Measurements from ENCODE around the gene TRAP1.

The TRAP1 gene

DNA sequence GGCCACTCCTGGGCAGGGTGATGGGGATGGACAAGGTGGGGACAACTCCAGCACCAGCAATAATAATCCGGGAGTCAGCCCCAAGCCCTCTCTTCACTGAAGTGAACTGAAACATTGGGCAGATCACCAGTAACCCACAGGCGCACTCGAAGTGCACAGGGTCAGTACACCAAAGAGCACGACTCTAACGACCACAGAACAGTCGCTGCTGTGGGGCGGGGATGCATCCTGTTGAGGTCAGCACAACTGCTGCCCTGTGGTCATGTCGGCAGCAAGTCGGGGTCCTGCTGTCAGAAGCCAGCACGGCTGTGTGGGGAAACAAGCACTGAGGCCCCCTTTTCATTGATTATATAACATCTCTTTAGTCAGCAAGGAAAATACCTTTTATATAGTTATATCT, 48.2 kb downstream of the TRAP1 start:
- POLR2A ChIA-PET: interaction anchor here (1.1 kb wide), 1 partner anchor 57 kb away, joined by 3 read pairs; the partner anchor contains the start of gene SLX4
- DNase-seq (ENCODE audit: extremely low spot score): no peak
- TF ChIP-seq NFRKB (IDR thresholded peaks at IDR 0.05) (no peak), HDGF (IDR thresholded peaks at IDR 0.05; ENCODE audit: borderline replicate concordance) (no peak), SUZ12 (IDR thresholded peaks at IDR 0.05) (no peak), FOXK2 (IDR thresholded peaks at IDR 0.05) (no peak), SP1 (IDR thresholded peaks at IDR 0.05) (no peak), FOXA1 (IDR thresholded peaks at IDR 0.05) (no peak), L3MBTL2 (conservative IDR thresholded peaks at IDR 0.05) (no peak), BHLHE40 (IDR thresholded peaks at IDR 0.05; ENCODE audit: borderline replicate concordance) (no peak), ZNF384 (IDR thresholded peaks at IDR 0.05) (no peak)
- CTCF ChIA-PET: no interaction called here

DNA sequence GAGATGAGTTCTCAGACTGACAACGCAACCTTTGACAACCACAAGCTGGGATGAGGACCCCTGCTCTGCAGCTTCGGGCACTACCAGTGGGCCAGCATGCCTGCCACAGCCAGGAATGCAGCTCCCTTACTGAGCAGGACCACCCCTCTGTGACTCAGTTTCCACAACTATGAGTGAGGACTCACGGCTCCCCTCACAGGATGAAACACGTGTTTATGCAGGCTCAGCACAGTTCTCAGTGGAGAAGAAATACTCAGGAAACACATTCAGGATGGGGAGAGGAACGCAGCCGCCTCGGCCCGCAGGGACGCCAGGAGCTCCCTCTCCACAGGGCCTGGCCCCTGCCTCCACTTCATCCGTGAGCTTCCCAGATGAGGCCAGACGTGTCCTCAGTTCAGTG, 48.7 kb downstream of the TRAP1 start:
- CTCF ChIA-PET: interaction anchor here (0.8 kb wide), 1 partner anchor 13 kb away, joined by 3 read pairs; no protein-coding TSS in a partner anchor
- POLR2A ChIA-PET: interaction anchor here (1.1 kb wide), 1 partner anchor 57 kb away, joined by 3 read pairs; the partner anchor contains the start of gene SLX4
- DNase-seq (ENCODE audit: extremely low spot score): no peak
- TF ChIP-seq SP1 (IDR thresholded peaks at IDR 0.05) (no peak), BHLHE40 (IDR thresholded peaks at IDR 0.05; ENCODE audit: borderline replicate concordance) (no peak), HDGF (IDR thresholded peaks at IDR 0.05; ENCODE audit: borderline replicate concordance) (no peak), ELF4 (IDR thresholded peaks at IDR 0.05) (no peak), ZNF384 (IDR thresholded peaks at IDR 0.05) (no peak), FOXM1 (IDR thresholded peaks at IDR 0.05; ENCODE audit: borderline replicate concordance) (no peak), FOXK2 (IDR thresholded peaks at IDR 0.05) (no peak), TARDBP (IDR thresholded peaks at IDR 0.05) (no peak), SUZ12 (IDR thresholded peaks at IDR 0.05) (no peak), L3MBTL2 (conservative IDR thresholded peaks at IDR 0.05) (no peak), ARNT (IDR thresholded peaks at IDR 0.05) (no peak), LEF1 (IDR thresholded peaks at IDR 0.05; ENCODE audit: borderline replicate concordance) (no peak), CTBP1 (IDR thresholded peaks at IDR 0.05; ENCODE audit: borderline replicate concordance) (no peak), NFRKB (IDR thresholded peaks at IDR 0.05) (no peak), FOXA1 (IDR thresholded peaks at IDR 0.05) (no peak)
- TF ChIP-seq, protein P1, sequence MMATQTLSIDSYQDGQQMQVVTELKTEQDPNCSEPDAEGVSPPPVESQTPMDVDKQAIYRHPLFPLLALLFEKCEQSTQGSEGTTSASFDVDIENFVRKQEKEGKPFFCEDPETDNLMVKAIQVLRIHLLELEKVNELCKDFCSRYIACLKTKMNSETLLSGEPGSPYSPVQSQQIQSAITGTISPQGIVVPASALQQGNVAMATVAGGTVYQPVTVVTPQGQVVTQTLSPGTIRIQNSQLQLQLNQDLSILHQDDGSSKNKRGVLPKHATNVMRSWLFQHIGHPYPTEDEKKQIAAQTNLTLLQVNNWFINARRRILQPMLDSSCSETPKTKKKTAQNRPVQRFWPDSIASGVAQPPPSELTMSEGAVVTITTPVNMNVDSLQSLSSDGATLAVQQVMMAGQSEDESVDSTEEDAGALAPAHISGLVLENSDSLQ (IDR thresholded peaks at IDR 0.05): no peak

DNA sequence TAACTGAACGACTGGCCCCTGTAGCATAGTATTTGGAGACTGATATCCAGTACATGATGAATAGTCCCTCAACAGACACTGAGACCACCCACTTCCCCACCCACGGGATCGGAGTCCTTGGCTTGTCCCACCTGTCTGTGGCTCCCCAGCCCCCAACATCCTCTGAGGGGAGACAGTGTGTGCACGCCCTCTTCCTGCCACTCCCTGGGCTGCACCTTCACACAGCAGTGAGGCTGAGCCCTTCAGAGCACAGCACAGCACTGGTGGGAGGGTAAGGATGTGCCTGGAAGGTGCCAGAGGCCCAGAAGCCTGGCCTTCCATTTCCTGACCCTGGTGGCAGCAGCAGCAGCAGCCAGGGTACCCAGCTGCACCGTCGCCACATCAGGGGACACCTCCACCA, 51.8 kb downstream of the TRAP1 start:
- no peak for TF ChIP-seq CTBP1 (IDR thresholded peaks at IDR 0.05; ENCODE audit: borderline replicate concordance)
- TF ChIP-seq ZNF384 (IDR thresholded peaks at IDR 0.05): no peak
- DNase-seq (ENCODE audit: extremely low spot score): no peak
- CTCF ChIA-PET: no interaction called here

DNA sequence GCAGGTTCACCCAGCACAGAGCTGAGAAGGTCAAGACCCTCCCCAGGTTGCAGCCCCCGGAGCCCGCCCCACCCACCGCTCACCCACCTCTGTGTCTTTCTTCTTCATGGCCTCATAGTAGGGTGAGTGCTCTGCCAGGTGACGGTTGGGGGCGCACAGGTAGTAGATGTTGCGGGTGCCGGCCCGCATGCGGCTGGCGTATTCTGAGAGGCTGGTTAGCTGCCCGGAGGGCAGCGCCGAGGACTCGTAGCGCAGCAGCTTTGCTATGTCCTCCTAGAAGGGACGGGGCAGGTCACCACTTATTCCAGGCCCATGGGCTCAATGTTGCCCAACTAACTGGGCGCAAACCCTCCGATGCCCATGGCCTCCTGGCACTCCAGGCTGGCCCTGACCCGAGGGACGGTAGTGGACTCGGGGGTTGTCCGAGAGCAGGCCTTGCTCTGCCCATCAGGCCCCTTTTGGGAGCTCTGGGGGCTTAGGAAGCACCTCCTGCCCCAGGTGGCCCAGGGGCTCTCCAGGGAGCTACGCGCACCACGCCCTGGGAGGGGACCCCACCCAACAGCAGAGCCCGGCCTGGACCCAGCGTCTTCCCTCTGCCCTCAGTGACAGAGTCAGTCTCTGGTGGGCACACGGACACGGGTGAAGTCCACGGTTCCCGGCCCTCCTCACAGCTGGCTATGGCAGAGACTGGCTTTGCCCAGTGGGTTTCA, 53.0 kb downstream of the TRAP1 start:
- ChIA-PET POLR2A (no interaction called here), CTCF (no interaction called here)
- no peak for DNase-seq (ENCODE audit: extremely low spot score)
- TF ChIP-seq FOXK2 (IDR thresholded peaks at IDR 0.05): no peak
- TF ChIP-seq HDGF (IDR thresholded peaks at IDR 0.05; ENCODE audit: borderline replicate concordance): no peak
- TF ChIP-seq SP1 (IDR thresholded peaks at IDR 0.05): no peak
- TF ChIP-seq BHLHE40 (IDR thresholded peaks at IDR 0.05; ENCODE audit: borderline replicate concordance): no peak

More for the DNA sequence above, 51.8 kb downstream of the TRAP1 start:
- POLR2A ChIA-PET: no interaction called here

DNA sequence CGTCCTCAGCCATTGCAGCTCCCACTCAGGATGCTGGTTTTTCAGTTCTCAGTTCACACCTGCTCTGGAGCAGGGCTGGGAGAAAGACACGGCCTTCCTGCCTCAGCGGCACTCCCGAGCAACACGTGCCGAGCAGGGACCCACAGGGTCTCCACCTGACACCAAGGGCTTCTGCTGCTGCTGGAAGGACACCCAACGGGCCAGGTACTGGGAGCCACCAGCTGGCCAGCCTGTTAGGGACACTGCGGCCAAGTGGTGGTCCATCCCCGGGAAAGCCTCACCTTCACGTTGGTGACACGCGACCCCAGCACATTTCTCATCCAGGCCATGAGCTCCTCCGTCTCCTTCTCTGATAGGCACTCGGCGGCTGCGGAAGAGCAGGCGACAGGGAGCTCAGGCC, 54.7 kb downstream of the TRAP1 start:
- CTCF ChIA-PET: no interaction called here
- POLR2A ChIA-PET: no interaction called here
- DNase-seq (ENCODE audit: extremely low spot score): no peak
- no peak for TF ChIP-seq FOXK2 (IDR thresholded peaks at IDR 0.05)
- no peak for TF ChIP-seq ARNT (IDR thresholded peaks at IDR 0.05)
- no peak for TF ChIP-seq CTBP1 (IDR thresholded peaks at IDR 0.05; ENCODE audit: borderline replicate concordance)
- TF ChIP-seq, protein P1 (IDR thresholded peaks at IDR 0.05): no peak
- no peak for TF ChIP-seq BHLHE40 (IDR thresholded peaks at IDR 0.05; ENCODE audit: borderline replicate concordance)
- no peak for TF ChIP-seq LEF1 (IDR thresholded peaks at IDR 0.05; ENCODE audit: borderline replicate concordance)
- TF ChIP-seq NFRKB (IDR thresholded peaks at IDR 0.05): no peak
- TF ChIP-seq ELF4 (IDR thresholded peaks at IDR 0.05): no peak
- TF ChIP-seq FOXA1 (IDR thresholded peaks at IDR 0.05): no peak
- no peak for TF ChIP-seq ZNF384 (IDR thresholded peaks at IDR 0.05)
- no peak for TF ChIP-seq HDGF (IDR thresholded peaks at IDR 0.05; ENCODE audit: borderline replicate concordance)
- TF ChIP-seq SP1 (IDR thresholded peaks at IDR 0.05): no peak
- no peak for TF ChIP-seq FOXM1 (IDR thresholded peaks at IDR 0.05; ENCODE audit: borderline replicate concordance)
- no peak for TF ChIP-seq TARDBP (IDR thresholded peaks at IDR 0.05)

DNA sequence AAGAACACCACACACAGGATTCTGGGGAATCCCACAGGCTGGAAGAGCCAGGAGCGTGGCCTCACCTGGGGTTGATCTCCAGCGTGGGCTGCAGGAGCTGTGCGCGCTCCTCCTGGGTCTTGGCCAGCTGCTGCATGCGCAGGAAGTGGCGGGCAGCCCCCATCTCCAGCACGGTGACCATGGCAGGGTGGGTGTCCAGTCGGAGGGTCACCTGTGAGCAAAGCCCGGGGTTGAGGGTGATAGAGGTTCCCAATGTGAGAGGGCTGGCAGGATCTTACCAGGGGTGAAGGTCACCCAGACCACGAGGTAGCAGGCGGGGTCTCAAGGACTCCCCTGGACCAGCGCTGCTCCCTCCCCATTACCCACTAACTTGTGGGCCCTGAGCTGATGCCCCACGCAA, 55.4 kb downstream of the TRAP1 start:
- no peak for DNase-seq (ENCODE audit: extremely low spot score)
- TF ChIP-seq FOXK2 (IDR thresholded peaks at IDR 0.05): no peak
- TF ChIP-seq ARNT (IDR thresholded peaks at IDR 0.05): no peak
- TF ChIP-seq SP1 (IDR thresholded peaks at IDR 0.05): no peak
- TF ChIP-seq BHLHE40 (IDR thresholded peaks at IDR 0.05; ENCODE audit: borderline replicate concordance): no peak
- TF ChIP-seq HDGF (IDR thresholded peaks at IDR 0.05; ENCODE audit: borderline replicate concordance): no peak
- POLR2A ChIA-PET: no interaction called here
- CTCF ChIA-PET: interaction anchor here (0.6 kb wide), 1 partner anchor 15 kb away, joined by 3 read pairs; no protein-coding TSS in a partner anchor

DNA sequence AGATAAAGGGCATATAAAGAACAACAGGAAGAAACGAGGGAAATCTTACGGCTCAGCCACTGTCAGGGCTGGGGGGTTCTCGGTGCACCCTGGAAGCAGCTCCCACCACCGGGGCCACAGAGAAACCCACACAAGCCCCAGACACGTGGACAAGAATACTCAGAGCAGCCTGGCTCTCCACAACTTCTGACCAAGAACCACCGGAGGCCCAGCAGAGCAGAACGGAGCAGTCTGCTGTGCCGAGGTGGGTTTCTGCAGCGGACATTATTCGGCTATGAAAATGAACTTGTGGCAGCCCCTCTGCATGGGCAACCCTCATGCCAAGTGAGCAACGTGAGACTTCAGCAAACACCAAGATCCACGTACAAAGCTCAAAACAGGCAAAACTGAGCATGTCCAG, 56.0 kb downstream of the TRAP1 start:
- TF ChIP-seq SUZ12 (IDR thresholded peaks at IDR 0.05) (no peak), BHLHE40 (IDR thresholded peaks at IDR 0.05; ENCODE audit: borderline replicate concordance) (no peak), ARNT (IDR thresholded peaks at IDR 0.05) (no peak), ELF4 (IDR thresholded peaks at IDR 0.05) (no peak), FOXM1 (IDR thresholded peaks at IDR 0.05; ENCODE audit: borderline replicate concordance) (no peak), SP1 (IDR thresholded peaks at IDR 0.05) (no peak), NFRKB (IDR thresholded peaks at IDR 0.05) (no peak), FOXA1 (IDR thresholded peaks at IDR 0.05) (no peak), FOXK2 (IDR thresholded peaks at IDR 0.05) (no peak), HDGF (IDR thresholded peaks at IDR 0.05; ENCODE audit: borderline replicate concordance) (no peak), LEF1 (IDR thresholded peaks at IDR 0.05; ENCODE audit: borderline replicate concordance) (no peak), CTBP1 (IDR thresholded peaks at IDR 0.05; ENCODE audit: borderline replicate concordance) (no peak)
- POLR2A ChIA-PET: no interaction called here
- DNase-seq (ENCODE audit: extremely low spot score): no peak
- CTCF ChIA-PET: no interaction called here
